GM12873 (cell line): ENCODE data around the gene ELAC2.

Source experiments
- TF ChIP-seq, protein P1 (sequence below): IDR thresholded peaks from 2 replicates; pipeline ENCODE4 v1.5.1; 2012; ENCODE audit warnings: low read depth, mild to moderate bottlenecking, moderate library complexity, low read length, control low read depth; ENCODE audit not compliant: insufficient read depth; ENCODE audit errors: missing control alignments

The ELAC2 gene

DNA sequence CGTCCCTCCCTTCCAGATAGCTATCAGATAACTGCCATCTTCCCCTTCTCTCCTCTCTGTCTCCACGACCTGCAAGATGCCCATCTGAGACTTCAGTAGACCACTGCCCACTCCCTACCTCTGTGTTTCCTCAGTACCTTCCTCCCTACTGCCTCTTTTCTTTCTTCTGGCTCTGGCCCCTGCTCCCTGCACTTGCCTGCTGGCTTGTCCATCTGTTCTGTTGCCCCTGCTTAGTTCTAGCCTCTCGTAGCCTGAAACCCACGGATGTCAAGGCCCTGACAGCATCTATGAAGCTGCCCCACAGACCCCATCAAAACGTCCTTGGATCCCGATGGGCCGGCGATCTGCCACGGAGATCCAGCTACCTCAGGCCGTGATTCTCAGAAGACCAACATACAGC is 53.0 kb downstream of the ELAC2 start:
- TF ChIP-seq, protein P1, sequence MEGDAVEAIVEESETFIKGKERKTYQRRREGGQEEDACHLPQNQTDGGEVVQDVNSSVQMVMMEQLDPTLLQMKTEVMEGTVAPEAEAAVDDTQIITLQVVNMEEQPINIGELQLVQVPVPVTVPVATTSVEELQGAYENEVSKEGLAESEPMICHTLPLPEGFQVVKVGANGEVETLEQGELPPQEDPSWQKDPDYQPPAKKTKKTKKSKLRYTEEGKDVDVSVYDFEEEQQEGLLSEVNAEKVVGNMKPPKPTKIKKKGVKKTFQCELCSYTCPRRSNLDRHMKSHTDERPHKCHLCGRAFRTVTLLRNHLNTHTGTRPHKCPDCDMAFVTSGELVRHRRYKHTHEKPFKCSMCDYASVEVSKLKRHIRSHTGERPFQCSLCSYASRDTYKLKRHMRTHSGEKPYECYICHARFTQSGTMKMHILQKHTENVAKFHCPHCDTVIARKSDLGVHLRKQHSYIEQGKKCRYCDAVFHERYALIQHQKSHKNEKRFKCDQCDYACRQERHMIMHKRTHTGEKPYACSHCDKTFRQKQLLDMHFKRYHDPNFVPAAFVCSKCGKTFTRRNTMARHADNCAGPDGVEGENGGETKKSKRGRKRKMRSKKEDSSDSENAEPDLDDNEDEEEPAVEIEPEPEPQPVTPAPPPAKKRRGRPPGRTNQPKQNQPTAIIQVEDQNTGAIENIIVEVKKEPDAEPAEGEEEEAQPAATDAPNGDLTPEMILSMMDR: no peak

DNA sequence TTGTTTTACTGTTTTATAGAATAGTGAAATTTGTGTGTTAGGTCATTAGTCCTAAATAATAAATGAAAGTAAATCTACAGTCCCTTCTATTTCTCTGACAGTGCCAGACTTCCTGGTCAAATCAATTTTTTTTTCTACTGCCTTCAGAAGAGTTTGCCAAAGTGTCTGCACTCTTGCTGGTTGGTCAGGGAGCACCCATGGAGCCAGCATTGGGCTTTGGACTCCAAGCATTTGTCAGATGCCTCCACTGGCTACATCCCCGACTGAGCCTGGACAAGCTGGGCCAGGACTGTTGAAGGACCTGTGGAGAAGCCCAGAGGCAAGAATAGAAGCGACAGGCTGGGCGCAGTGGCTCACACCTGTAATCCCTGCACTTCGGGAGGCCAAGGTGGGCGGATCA is 53.7 kb downstream of the ELAC2 start:
- TF ChIP-seq, protein P1: no peak

DNA sequence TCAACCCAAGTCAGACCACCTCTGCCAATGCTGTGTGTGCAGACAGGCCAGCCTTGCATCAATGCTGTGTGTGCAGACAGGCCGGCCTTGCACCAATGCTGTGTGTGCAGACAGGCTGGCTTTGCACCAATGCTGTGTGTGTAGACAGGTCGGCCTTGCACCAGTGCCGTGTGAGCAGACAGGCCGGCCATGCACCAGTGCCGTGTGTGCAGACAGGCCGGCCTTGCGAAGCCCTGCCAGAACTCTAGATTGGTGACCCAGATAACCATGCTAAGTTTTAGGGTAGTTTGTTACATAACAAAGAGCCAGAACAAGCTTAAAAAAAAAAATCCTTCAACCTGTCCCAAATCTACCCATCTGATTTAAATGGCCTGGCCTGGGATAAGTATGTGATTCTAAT is 54.3 kb downstream of the ELAC2 start:
- TF ChIP-seq, protein P1: no peak

DNA sequence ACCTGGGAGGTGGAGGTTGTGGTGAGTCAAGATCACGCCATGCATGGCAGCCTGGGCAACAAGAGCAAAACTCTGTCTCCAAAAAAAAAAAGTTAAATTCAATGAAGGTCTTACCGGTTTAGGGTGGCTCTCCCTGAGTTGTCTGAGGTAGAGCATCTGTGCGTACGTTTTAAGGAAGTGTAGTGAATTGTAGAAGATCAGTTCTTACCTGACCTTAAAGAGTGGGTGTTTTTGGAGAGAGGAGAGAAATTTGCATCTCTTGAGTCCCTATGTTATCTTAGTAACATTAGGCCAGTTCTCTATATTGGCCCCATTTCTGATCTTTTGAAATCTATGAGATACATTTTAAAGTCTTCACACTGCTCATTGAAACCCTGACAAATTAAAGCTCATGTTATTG is 56.2 kb downstream of the ELAC2 start:
- TF ChIP-seq, protein P1: no peak

DNA sequence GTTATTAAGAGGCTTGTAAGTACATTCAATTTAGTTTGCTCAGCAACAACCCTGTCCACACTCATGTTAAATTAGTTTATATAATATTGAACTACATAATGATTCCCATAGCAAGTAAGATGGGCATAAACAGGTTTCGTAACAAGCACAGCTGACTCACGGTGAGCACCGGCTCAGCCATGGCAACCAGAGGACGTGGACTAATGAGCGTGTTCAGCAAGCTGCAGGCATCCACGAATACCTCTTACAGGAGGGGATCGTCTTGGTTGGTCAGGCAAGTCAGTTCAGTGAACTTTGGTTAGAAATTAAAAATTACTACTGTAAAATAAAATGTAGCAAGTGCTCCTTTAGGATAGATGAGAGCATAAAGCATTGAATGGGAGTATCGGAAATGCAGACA is 58.4 kb downstream of the ELAC2 start:
- TF ChIP-seq, protein P1: no peak

DNA sequence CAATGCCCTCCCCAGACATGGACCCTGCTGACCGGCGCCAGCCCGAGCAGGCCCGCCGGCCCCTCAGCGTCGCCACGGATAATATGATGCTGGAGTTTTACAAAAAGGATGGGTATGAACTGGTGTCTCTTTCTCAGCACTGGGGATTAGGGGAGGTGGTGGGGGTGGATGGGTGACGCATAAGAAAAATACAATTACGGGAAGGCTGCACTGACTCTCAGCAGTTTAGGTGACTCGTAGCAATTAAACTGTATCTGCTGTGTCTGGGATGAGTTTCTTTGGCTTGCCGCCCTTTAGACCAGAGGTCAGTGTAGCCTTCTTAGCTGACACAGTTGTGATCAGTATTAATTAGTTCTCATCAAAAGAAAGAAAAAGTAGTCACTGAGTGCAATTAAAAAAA is 59.0 kb downstream of the ELAC2 start:
- TF ChIP-seq, protein P1: no peak

DNA sequence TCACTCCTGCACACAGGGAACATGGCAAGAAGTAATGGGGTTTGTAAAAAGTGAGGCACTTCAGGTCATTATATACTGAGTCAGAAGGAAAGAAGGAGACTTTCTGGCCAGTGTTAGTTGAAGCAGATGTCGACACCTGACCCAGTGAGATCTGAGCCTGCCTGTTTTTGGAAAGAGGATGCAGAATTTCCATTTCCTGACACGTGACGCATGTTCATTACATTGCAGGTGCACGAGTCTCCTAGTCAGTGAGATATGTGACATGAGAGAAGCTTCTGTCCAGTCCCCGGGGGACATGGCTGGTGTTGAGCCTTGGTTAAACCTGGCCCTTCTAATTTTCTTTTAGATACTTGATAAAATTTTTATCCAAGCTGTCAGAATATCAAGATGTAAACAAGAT is 62.3 kb downstream of the ELAC2 start:
- TF ChIP-seq, protein P1: no peak
